ENCODE data around the gene MAP1LC3A.

The MAP1LC3A gene

DNA sequence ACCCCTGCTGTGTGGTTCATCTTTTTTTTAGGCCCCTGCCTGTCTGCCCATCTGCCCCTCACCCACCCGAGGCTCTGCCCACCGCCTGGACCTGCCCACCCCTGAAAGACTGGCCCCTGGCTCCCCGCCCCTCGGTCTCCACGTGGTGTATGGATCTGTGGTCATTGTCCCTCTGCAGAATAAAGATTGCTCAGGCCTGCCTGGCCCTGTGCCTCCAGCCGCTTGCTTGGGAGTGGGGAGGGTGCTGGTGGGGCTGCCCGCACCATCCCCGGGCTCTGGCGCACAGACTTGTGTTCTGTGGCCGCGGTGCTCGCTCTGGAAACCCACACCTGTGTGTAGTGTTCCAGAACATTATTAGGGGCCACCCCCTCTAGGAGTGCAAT, 1.6 kb downstream of the MAP1LC3A start:
- no peak for DNase-seq (ENCODE audit: low read depth)
- no peak overlapping the region for H3K4me3 ChIP-seq (ENCODE audit: low read depth, low read length)
- TF ChIP-seq, protein P1, sequence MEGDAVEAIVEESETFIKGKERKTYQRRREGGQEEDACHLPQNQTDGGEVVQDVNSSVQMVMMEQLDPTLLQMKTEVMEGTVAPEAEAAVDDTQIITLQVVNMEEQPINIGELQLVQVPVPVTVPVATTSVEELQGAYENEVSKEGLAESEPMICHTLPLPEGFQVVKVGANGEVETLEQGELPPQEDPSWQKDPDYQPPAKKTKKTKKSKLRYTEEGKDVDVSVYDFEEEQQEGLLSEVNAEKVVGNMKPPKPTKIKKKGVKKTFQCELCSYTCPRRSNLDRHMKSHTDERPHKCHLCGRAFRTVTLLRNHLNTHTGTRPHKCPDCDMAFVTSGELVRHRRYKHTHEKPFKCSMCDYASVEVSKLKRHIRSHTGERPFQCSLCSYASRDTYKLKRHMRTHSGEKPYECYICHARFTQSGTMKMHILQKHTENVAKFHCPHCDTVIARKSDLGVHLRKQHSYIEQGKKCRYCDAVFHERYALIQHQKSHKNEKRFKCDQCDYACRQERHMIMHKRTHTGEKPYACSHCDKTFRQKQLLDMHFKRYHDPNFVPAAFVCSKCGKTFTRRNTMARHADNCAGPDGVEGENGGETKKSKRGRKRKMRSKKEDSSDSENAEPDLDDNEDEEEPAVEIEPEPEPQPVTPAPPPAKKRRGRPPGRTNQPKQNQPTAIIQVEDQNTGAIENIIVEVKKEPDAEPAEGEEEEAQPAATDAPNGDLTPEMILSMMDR (conservative IDR thresholded peaks at IDR 0.05; ENCODE audit: low read depth, low read length), result no peak

DNA sequence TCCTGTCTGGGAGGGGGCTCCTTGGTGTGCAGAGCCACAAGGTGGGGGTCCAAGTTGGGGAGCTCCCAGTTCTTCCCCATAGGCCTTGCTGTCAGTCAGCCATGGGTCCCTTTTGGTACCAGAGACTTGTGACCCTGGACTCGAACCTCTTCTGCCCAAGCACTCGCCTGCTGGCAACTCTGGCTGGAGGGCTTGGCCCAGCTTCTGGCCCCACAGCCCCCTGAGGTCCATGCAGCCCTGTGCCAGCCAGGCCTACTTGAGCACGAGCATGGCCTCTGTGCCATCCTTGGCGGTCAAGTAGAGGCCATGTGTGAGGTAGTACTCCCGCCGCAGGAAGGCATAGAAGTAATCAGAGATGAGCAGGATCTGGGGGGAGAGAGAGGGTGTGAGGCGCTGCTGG, 2.1 kb downstream of the MAP1LC3A start:
- DNase-seq (ENCODE audit: low read depth), result no peak
- TF ChIP-seq, protein P1 (conservative IDR thresholded peaks at IDR 0.05; ENCODE audit: low read depth, low read length), result no peak
- H3K4me3 ChIP-seq (ENCODE audit: low read depth, low read length), result no peak overlapping the region

DNA sequence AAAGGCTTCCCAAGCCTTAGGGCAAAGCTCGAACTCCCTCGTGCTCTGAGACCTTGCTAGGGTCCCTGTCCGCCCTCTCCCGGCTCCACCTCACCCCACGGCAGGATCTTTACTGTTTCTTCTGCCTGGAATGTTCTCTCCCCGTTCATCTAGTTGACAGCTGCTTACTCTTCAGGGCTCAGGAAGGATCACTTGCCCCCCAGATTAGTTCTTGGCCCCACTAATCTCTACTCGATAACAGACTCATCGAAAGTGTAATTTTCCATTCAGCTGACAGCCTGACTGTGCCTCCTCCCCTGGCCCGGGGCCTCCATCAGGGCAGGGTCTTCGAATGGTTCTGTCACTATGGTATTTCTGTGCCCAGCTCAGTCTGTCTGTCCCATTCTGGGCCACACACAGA, 3.1 kb downstream of the MAP1LC3A start:
- no peak overlapping the region for H3K4me3 ChIP-seq (ENCODE audit: low read depth, low read length)
- TF ChIP-seq, protein P1 (conservative IDR thresholded peaks at IDR 0.05; ENCODE audit: low read depth, low read length), result no peak
- DNase-seq (ENCODE audit: low read depth), result no peak

DNA sequence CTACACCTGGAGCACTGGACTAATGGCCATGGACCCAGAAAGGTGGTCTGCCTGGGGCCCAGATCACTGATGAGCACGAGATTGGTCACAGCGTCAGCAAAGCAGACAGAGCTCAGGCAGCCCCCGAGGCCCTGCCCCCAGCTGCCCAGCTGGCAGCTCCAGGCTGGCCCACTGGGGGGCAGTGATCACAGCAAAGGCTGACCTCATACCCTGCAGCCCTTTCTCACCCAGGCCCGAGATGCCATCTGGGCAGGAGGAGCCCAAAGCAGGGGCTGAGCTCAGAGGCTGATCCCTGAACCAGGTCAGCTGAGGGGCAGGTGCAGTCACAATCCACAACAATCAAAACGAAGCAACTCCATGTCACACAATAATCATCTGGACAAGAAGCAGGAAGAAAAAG, 4.1 kb downstream of the MAP1LC3A start:
- no peak overlapping the region for H3K4me3 ChIP-seq (ENCODE audit: low read depth, low read length)
- peak; percentile 25 for DNase-seq (ENCODE audit: low read depth)
- TF ChIP-seq, protein P1 (conservative IDR thresholded peaks at IDR 0.05; ENCODE audit: low read depth, low read length), result peak; percentile 59

DNA sequence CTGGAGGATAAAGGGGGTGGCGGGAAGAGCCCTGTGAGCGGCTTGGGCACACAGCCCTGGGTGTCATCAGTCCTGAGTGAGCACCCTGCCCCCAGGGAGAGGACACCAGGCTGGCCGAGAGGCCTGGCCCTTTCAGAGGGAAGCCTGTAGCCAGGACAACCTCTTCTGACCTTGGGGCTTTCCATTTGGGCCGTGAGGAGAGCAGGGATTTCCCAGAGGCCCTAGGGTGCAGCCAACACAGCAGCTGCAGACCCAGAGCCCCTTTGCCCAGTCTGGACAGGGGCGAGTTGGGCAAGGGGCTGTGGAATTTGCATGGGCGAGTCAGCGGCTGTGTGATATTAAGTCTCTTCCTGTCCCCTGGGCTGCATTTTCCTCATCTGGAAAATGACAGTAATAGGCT, 6.3 kb downstream of the MAP1LC3A start:
- H3K4me3 ChIP-seq (ENCODE audit: low read depth, low read length), result no peak overlapping the region
- no peak for DNase-seq (ENCODE audit: low read depth)
- TF ChIP-seq, protein P1 (conservative IDR thresholded peaks at IDR 0.05; ENCODE audit: low read depth, low read length), result no peak

DNA sequence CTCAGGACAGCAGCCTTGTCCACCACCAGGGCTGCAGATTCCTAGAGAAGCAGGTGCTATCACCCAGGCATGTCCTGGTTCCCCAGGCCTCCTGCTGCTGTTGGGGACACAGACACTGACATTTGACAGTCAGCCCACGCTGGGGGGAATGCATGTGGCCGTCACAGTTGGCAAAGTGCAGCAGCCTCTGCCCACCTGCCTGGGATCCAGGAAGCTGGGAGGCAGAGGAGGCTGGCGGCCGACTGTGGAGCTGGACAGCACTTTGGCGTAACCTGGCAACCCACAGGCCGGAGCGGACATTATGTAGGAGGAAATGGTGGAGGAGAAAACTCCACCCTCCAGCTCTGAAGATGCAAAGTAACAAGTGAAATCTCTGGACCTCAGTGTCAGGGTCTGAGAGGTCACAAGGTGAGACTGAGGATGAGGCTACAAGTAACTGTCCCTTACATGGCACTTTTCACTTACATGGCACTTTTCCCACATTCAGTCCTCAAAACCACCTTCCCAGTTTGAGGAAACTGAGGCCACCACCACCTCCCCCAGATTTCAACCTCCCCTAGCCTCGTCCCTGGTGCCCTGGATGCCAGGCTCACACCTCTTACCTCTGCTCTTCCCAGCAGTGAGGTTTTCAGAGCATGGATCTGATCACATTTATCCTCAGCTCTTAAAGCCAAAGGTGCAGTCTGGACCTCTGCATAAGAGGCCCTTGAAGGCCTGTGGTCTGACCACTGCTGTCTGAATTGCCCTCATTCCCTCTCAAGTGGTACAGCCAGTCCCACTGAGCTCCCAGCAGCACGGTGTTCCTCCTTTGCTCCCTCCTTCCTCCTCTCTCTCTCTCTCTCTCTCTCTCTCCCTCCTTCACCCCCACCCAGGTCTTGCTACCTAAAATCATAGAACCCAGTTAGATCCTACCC, 8.7 kb downstream of the MAP1LC3A start:
- TF ChIP-seq, protein P1 (conservative IDR thresholded peaks at IDR 0.05; ENCODE audit: low read depth, low read length), result no peak
- no peak overlapping the region for H3K4me3 ChIP-seq (ENCODE audit: low read depth, low read length)
- no peak for DNase-seq (ENCODE audit: low read depth)

Data from choroid plexus epithelial cell (primary cell).